HepG2 (cell line): ENCODE measurements around the gene DSCAM. TPM values are rescaled to one million over a fixed set of nuclear protein-coding genes. Genes with fewer than 3 reads are reported as not detected.

ENCODE experiments used
- ATAC-seq: fragments of 200-7000 bp; cut with Tn5 transposase; 3 replicates; pipeline ENCODE4 v1.9.1; 2020; ENCODE audit warnings: mild to moderate bottlenecking, moderate library complexity
- BruUV-seq: library from RNA; stranded (reverse); fragments of 400-500 nt; replicated peaks from 2 replicates; lab custom pipeline; 2021; lab: Mats Ljungman, UMichigan
- CTCF ChIA-PET: fragments of 300-600 bp; formaldehyde crosslinking; extraction: SDS; loops from one replicate; lab custom pipeline; 2021; ENCODE audit warnings: low total read pairs, inconsistent platforms, low intra/inter-chr PET ratio; lab: Yijun Ruan, JAX
- POLR2A ChIA-PET: fragments of 350-600 bp; sonication (Branson Sonifier 250); formaldehyde crosslinking; loops from one replicate; lab custom pipeline; 2020; ENCODE audit warnings: antibody characterized with exemption, inconsistent platforms; lab: Yijun Ruan, JAX
- DNase-seq: peaks from one replicate; pipeline ENCODE4 v3.0.0-alpha.2; 2015; ENCODE audit warnings: low spot score
- FAIRE-seq: peaks from 3 replicates; lab custom pipeline; 2011; peaks lifted over from hg19 to GRCh38; lab: Jason Lieb, UNC
- H2AFZ ChIP-seq: one replicate; pipeline ENCODE4 v1.6.1; 2011; ENCODE audit warnings: low read length, inconsistent platforms
- H3K27ac ChIP-seq: fragments of 300-600 bp; 3 replicates; pipeline ENCODE4 v1.8.0; 2011; ENCODE audit warnings: mixed run types, mild to moderate bottlenecking, mixed read lengths, low read length, inconsistent platforms; ENCODE audit not compliant: insufficient read depth; ENCODE audit errors: extremely low read length
- H3K27me3 ChIP-seq, 2 experiments: fragments of 200-600 bp in 1 of 2; 2 replicates in 1 of 2; 3 replicates in 1 of 2; pipeline versions ENCODE4 v1.6.0 to v1.8.0; 2011; ENCODE audit warnings: low read length in 2 of 2, mild to moderate bottlenecking in 2 of 2, moderate library complexity in 2 of 2, inconsistent platforms in 1 of 2; ENCODE audit not compliant: insufficient read depth in 2 of 2, control insufficient read depth in 1 of 2
- H3K36me3 ChIP-seq, 2 experiments: fragments of 200-600 bp in 1 of 2; replicated peaks in 1 of 2; 2 replicates in 1 of 2; 3 replicates in 1 of 2; pipeline versions ENCODE4 v1.5.1 to v1.8.0; 2011; ENCODE audit warnings: low read length in 2 of 2, inconsistent platforms in 1 of 2; ENCODE audit not compliant: insufficient read depth in 2 of 2, control insufficient read depth in 1 of 2
- H3K4me1 ChIP-seq: 2 replicates; pipeline ENCODE4 v1.5.1; 2012; ENCODE audit warnings: low read length, inconsistent platforms; ENCODE audit not compliant: insufficient read depth
- H3K4me2 ChIP-seq: 2 replicates; pipeline ENCODE4 v1.6.0; 2011; ENCODE audit warnings: low read depth, low read length, inconsistent platforms
- H3K4me3 ChIP-seq, 3 experiments: fragments of 200-600 bp in 1 of 3; sonication (generic), shearing (Covaris generic) in 1 of 3; replicated peaks in 1 of 3; 2 replicates each; pipeline ENCODE4 v1.5.1; 2011 to 2016; ENCODE audit warnings: low read length in 3 of 3, inconsistent platforms in 2 of 3, low read depth in 2 of 3, mild to moderate bottlenecking in 2 of 3, control low read depth in 1 of 3, mixed read lengths in 1 of 3; ENCODE audit not compliant: insufficient read depth in 1 of 3
- H3K79me2 ChIP-seq: one replicate; pipeline ENCODE4 v1.6.1; 2011; ENCODE audit warnings: low read length, inconsistent platforms; ENCODE audit not compliant: insufficient read depth
- H3K9ac ChIP-seq: 2 replicates; pipeline ENCODE4 v1.6.0; 2011; ENCODE audit warnings: mild to moderate bottlenecking, low read depth, low read length, inconsistent platforms; ENCODE audit not compliant: insufficient read depth
- H3K9me3 ChIP-seq: 2 replicates; pipeline ENCODE4 v1.5.1; 2012; ENCODE audit warnings: mild to moderate bottlenecking, low read length
- H4K20me1 ChIP-seq: 2 replicates; pipeline ENCODE4 v1.6.0; 2011; ENCODE audit warnings: inconsistent platforms, mild to moderate bottlenecking, low read length, moderate library complexity; ENCODE audit not compliant: insufficient read depth
- AGO1 ChIP-seq: fragments of 200-400 bp; formaldehyde crosslinking; IDR thresholded peaks from 2 replicates; pipeline ENCODE4 v1.6.1; 2017; ENCODE audit warnings: mild to moderate bottlenecking, low read depth, low read length, moderate library complexity; ENCODE audit not compliant: poor library complexity, severe bottlenecking
- BRF2 ChIP-seq: sonication (generic); formaldehyde crosslinking; IDR thresholded peaks from 2 replicates; pipeline ENCODE4 v1.8.1; 2022; ENCODE audit warnings: mild to moderate bottlenecking, missing genetic modification reagents
- MAZ ChIP-seq, 2 experiments: sonication (generic) in 1 of 2; formaldehyde crosslinking in 1 of 2; IDR thresholded peaks; 2 replicates each; pipeline versions ENCODE4 v1.5.0 to v1.6.1; 2012 to 2020; ENCODE audit warnings: low read depth in 2 of 2, mild to moderate bottlenecking in 2 of 2, borderline replicate concordance in 1 of 2, improper control_type of control experiment in 1 of 2, low read length in 1 of 2, missing genetic modification reagents in 1 of 2, moderate library complexity in 1 of 2
- ZBTB7A ChIP-seq: sonication (generic); formaldehyde crosslinking; IDR thresholded peaks from 2 replicates; pipeline ENCODE4 v1.8.0; 2022; ENCODE audit warnings: mild to moderate bottlenecking, missing genetic modification reagents
- ZNF607 ChIP-seq: sonication (generic); formaldehyde crosslinking; IDR thresholded peaks from 2 replicates; pipeline ENCODE4 v1.5.1; 2020; ENCODE audit warnings: missing genetic modification reagents, mild to moderate bottlenecking, borderline replicate concordance
- ZSCAN30 ChIP-seq: sonication (generic); formaldehyde crosslinking; IDR thresholded peaks from 2 replicates; pipeline ENCODE4 v1.5.0; 2020; ENCODE audit warnings: mild to moderate bottlenecking, missing genetic modification reagents
- WGBS: methylation state at CpG from one replicate; pipeline ENCODE4 v1.1.6; 2017; ENCODE audit warnings: low lambda C conversion rate; 5-methylcytosine and 5-hydroxymethylcytosine counted together
- in situ Hi-C: cut with HindIII; loops from 2 replicates; pipeline ENCODE4 v1.10.0; 2017; ENCODE audit warnings: low pct_unique_long_range_greater_than_20kb; ENCODE audit not compliant: extremely low pct_ligation_motif_present
- intact Hi-C: fragments of 100-400 bp; cut with micrococcal nuclease; formaldehyde crosslinking; loops from one replicate; pipeline ENCODE4 v1.10.0; 2022; ENCODE audit not compliant: unreplicated experiment
- polyA plus RNA-seq, 8 experiments: library from polyadenylated mRNA; depleted of rRNA in 3 of 8; stranded (reverse) in 7 of 8; unstranded in 1 of 8; fragments of >200 nt; fragmentation: Illumina TruSeq in 4 of 8; extraction: Trizol in 4 of 8; gene quantifications; 2 replicates each; pipeline versions ENCODE4 v1.2.1 to v1.2.3, GENCODE V29; 2011 to 2016; ENCODE audit warnings: low read depth in 4 of 8, missing spikeins in 1 of 8, mixed read lengths in 1 of 8; ENCODE audit not compliant: insufficient read depth in 1 of 8
- total RNA-seq, 5 experiments: library from RNA; depleted of rRNA; stranded (reverse); fragments of >200 nt; fragmentation: Illumina TruSeq; extraction: Trizol; gene quantifications; 2 replicates each; pipeline ENCODE4 v1.2.3, GENCODE V29; 2016; ENCODE audit warnings: low read depth in 1 of 5

Gene DSCAM
- total and polyA plus RNA-seq, 2 of the 13 experiments (the other 11 are each of a cell fraction or from before 2014, with no cell fraction given): not detected

- 0% methylated on average over 1 of the region's 1 CpG for WGBS
- no peaks in the 10 kb centered on the region for H3K36me3 ChIP-seq
- H3K4me1 ChIP-seq: no peaks in the 10 kb centered on the region
- no peak overlapping the region for H2AFZ ChIP-seq
- TF ChIP-seq AGO1: no peak
- H3K9ac ChIP-seq: no peak overlapping the region
- H3K4me3 ChIP-seq: no peak overlapping the region
- intact Hi-C loops (no loop called here), in situ Hi-C loops (loop anchor here (25.0 kb wide), 1 partner anchor 610 kb away; no protein-coding TSS in a partner anchor)
- DNase-seq (no peak), FAIRE-seq (no peak), ATAC-seq (no peak)
- H3K4me2 ChIP-seq: no peak overlapping the region
- ChIA-PET CTCF (no interaction called here), POLR2A (no interaction called here)
- no peaks in the 10 kb centered on the region for H3K79me2 ChIP-seq
- no TSS peak for BruUV-seq
- H3K27me3 ChIP-seq: no peaks in the 10 kb centered on the region
- H3K9me3 ChIP-seq: peaks cover 89% of the 10 kb centered on the region
- H3K27ac ChIP-seq: no peak overlapping the region
- H4K20me1 ChIP-seq: no peaks in the 10 kb centered on the region
These were observed 394.4 kb downstream of the DSCAM start for GRCh38 chr21:40452548-40452947.

- no peak overlapping the region for H2AFZ ChIP-seq
- CTCF ChIA-PET: no interaction called here
- intact Hi-C loops: no loop called here
- H3K36me3 ChIP-seq: no peaks in the 10 kb centered on the region
- H4K20me1 ChIP-seq: no peaks in the 10 kb centered on the region
- BruUV-seq: no TSS peak
- no peak overlapping the region for H3K27ac ChIP-seq
- in situ Hi-C loops: no loop called here
- no peaks in the 10 kb centered on the region for H3K27me3 ChIP-seq
- no peak overlapping the region for H3K4me2 ChIP-seq
- no peak overlapping the region for H3K9ac ChIP-seq
- H3K9me3 ChIP-seq: peaks cover 92% of the 10 kb centered on the region
- POLR2A ChIA-PET: no interaction called here
- TF ChIP-seq BRF2 (CRISPR knock-in tag) (no peak), MAZ (IDR thresholded peaks at IDR 0.05; ENCODE audit: borderline replicate concordance, low read depth, low read length) (no peak), MAZ (CRISPR knock-in tag; IDR thresholded peaks at IDR 0.05; ENCODE audit: low read depth) (no peak), ZNF607 (CRISPR knock-in tag) (no peak), ZSCAN30 (CRISPR knock-in tag) (no peak), ZBTB7A (no peak)
- H3K4me3 ChIP-seq: no peak overlapping the region
- no peaks in the 10 kb centered on the region for H3K4me1 ChIP-seq
- ATAC-seq (no peak), DNase-seq (no peak), FAIRE-seq (no peak)
- WGBS: 0% methylated on average over 2 of the region's 2 CpGs
- no peaks in the 10 kb centered on the region for H3K79me2 ChIP-seq
These were observed 399.9 kb downstream of the DSCAM start for GRCh38 chr21:40447016-40447415.
